T1000 (cell line): Measurements from ENCODE around the gene GOLM1.
"Not testable (repeated sequence)": the region's sequence is repeated elsewhere in the genome, so short reads cannot be mapped to it uniquely, and the experiment has no call there.

ENCODE experiments used
- DNase-seq: peaks from one replicate; lab custom pipeline; 2025; ENCODE audit warnings: mixed read lengths; lab: John Stamatoyannopoulos, UW

Gene GOLM1, protein sequence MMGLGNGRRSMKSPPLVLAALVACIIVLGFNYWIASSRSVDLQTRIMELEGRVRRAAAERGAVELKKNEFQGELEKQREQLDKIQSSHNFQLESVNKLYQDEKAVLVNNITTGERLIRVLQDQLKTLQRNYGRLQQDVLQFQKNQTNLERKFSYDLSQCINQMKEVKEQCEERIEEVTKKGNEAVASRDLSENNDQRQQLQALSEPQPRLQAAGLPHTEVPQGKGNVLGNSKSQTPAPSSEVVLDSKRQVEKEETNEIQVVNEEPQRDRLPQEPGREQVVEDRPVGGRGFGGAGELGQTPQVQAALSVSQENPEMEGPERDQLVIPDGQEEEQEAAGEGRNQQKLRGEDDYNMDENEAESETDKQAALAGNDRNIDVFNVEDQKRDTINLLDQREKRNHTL

DNA sequence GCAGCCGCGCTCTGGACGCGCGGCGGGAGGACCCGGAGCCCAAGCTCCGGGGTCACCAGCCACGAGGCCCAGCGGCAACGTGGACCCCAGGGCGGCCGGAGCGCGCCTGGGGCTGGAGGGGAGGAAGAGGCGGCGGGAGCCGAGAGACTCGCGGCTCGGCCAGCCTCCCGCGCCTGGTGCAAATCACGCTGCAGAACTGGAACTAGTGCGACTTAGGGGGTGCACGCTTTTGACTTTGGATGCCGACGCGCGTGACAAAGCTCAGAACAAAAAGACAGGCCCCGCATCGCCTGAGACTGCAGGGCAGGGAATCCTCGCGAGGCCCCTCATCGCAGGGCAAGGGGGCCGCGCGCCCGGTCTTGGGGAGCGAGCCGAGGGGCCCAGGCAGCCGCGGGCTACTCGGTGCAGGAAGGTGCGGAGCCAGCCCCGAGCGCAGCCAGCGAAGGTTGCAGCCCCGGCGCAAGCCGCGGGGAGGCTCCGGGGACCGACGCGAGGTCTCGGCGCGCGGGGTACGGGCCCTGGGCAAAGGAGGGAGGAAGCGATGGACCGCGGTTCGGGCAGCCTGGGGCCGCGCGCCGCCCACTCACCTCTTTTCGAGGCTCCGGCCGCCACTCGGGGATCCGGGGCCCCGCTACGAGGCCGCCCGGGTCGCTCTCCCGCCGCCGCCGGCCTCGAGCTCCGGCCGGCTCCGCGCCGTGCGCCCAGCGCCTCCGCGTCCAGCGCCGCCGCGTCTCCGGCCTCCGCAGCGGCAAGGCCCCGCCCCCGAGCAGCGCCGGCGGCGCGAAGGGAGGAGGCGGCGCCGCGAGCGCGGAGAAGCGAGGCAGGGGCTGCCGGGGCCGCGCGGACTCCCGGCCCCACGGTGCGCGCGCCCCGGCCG is at the start of gene GOLM1:
Gene GOLM1, minus strand, starts transcription at position 735 of the 877 bp plus-strand sequence. CDS start 20,238 bp downstream, outside the sequence.
- peak; percentile 51 for DNase-seq

DNA sequence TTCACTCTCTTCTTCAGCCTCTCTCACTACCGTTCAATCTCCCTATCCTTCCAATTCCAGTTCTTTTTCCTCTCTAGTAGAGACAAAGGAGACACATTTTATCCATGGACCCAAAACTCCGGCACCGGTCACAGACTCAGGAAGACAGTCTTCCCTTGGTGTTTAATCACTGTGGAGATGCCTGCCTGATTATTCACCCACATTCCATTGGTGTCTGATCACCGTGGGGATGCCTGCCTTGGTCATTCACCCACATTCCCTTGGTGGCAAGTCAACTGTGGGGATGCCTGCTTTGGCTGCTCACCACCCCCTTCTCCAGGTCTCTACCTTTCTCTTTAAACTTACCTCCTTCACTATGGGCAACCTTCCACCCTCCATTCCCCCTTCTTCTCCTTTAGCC is 47.3 kb upstream of the GOLM1 start:
- peak; percentile 47 for DNase-seq

DNA sequence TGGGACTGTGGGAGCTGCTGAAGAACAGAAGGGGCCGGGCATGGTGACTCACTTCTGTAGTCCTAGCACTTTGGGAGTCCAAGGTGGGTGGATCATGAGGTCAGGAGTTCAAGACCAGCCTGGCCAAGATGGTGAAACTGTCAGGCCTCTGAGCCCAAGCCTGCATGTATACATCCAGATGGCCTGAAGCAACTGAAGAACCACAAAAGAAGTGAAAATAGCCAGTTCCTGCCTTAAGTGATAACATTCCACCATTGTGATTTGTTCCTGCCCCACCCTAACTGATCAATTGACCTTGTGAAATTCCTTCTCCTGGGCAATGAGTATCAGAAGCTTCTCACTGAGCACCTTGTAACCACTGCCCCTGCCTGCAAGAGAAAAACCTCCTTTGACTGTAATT is 46.6 kb upstream of the GOLM1 start:
- DNase-seq: not testable (repeated sequence)

DNA sequence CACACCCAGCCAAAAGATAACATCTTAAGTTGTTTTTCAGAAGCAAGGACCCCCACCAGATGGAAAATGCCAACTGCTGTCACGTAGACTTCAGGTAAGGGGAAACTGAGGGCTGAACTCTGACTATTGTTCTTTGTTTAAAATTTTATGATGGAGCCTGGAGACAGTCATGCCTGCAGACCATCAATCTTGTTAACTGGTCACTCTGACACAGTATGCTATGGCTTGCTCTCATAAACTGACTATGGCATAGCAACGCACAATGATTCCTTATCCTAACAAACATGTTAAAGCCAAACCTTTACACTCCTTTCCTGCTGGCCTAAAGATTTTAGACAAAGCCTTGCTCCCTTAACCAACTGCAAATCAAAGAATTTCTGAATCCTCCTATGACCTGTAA is 43.6 kb upstream of the GOLM1 start:
- no peak for DNase-seq

DNA sequence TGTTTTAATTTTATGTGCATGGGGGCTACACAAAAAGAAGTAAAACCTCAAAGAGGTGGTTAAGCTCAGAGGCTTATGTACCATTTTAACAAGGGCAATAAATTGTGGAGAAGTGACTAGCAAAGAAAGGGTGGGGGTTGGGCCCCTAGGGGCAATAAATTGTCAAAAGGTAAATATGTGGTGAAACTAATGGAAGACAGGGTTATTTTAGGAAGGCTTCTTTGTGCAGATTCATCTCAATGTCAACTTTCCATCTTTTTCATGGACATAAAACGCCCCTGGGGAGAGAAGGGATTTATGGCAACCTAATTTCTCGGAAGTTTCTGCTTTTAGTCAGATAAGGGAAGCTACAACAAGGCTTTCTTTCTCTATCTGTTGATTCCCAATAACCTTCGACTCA is 42.5 kb upstream of the GOLM1 start:
- no peak for DNase-seq

DNA sequence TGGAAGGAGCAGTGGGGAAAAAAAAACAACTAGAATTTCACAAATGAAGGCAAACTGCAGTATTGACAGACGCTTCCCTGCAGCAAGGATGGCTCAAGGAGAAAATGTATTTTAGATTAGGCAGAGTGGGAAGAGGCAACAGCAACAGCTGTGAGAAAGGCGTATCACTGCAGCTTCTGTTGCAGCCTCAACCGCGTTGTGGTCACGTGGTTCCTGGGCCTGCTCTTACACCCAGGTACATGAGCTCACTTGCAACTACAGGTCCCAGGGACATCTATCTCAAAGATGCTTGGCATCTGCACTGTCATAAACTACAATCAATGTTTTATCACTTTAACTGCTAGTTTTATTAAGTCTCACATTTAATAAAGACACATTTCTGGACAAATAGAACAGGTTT is 36.0 kb upstream of the GOLM1 start:
- DNase-seq: no peak

DNA sequence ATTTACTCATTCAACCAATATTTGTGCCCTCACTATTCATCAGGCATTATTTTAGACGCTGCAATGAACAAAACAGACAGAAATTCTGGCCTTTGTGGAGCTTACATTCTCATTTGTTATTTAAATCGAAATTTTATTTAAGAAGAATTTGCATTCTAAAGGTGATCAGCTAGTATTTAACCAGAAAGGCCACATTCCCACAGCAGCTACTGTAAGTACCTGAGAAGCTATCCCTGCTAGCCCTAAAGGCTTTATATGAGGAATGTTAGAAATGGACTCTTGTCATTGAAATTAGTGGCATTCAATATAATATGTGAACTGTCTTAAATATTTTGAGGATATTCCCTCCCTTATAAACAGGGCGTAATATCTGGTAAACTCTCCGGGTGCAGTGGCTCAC is 35.0 kb upstream of the GOLM1 start:
- DNase-seq: no peak

DNA sequence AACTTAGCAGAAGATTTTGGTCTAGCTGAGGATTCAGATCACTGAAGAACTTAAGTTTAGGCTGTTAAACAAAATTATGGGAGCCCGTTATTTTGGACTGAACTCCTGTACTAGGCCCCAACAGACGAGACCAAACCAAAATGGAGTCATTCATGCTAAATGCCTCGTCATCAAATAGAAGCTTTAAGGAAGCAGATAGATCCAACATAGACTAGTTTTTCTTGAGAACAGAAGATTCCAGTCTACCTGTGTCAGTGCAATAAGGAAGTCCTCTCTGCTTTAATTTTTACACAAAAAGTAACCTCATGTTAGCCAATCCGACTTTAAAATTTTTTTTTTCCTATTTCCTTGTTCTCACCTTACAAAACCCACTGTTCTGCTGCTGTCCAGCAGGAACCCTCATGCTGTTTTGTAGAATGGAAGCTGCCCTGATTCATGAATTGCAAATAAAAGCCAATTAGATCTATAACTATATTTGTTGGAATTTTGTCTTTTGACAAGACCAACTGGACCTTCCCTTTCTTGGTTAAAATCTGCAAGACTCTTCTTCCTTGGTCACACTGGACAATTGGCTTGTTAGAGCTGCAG is 29.0 kb upstream of the GOLM1 start:
- DNase-seq: no peak

DNA sequence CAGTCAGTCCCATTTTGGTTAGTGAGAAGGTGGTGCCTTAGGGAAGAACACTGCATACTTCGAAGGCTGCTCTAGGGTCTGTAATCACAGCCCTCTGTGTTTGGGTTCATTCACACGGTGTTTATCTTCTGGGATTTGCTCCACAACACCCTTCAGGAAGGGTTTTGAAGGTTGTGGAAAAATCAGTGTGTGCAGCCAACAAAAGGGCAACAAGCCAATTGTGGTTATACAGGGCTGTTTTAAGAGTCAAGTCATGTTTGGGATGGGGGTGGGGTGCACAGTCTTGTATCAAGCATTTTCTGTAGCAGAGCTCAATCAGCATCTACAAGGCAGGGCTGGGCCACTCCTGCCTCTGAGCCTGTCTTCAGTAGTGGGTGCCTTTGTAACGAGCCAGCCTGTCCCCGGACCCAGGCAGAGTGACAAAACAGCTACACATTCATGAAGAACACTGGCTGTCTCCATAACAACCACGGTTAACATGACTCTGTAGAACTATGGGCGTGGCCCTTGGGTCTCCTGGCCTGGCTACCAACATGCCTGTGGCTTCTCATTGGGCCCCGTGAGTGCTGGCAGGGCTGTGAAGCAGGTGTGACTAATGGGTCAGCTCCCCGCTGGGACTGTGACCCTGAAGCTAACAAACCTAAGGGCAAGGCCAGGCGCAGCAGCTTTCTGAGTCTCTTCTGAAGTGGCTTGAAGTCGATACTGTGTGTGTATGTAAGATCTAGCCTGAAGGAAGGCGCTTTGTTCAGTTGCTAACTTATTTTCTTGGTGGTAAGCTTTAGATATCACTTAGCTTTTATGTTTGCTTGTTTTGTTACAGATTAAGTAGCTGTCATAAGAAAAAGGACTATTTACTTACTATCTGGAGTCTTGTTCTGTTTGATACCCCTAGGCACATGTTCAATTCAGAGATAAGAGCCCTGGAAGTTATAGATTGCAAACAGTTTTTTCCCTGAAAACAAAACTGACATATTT is 27.9 kb upstream of the GOLM1 start:
- peak; percentile 90 for DNase-seq

DNA sequence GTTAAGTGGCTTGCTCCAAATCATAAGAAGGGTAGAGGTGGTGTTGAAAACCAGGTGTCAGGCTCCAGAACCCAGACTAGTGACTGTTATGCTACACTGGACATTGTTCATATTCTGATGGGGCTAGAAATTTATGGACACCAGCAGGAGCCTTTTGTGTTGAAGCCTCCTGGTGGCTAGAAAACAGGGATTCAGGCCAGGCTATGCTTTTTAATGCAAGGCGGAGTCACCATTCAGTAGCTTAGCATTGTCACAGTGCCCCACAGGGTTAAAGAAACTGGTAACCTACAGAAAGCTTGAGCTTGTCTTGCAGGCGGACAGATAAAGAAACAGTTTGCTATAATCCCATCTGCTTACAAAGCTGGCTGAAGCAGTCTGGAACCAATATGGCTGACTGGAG is 23.0 kb upstream of the GOLM1 start:
- DNase-seq: no peak

DNA sequence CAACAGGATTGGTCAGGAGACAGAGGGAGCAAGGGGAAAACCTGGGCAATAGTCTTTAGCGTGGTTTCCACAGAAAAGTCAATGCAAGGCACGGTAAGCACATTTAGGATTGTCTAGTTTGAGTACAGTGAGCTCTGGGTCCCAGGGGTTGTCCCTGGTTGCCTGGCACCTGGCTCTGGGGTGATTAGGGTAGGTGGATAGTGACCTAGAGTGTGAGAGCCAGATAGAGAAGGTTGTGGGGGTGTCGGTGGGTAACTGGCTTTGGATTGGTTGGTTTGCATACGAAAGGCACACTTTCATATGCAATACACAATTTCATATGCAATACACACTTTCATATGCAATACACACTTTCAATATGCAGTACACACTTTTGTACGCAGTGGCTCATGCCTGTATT is 20.1 kb upstream of the GOLM1 start:
- DNase-seq: no peak

DNA sequence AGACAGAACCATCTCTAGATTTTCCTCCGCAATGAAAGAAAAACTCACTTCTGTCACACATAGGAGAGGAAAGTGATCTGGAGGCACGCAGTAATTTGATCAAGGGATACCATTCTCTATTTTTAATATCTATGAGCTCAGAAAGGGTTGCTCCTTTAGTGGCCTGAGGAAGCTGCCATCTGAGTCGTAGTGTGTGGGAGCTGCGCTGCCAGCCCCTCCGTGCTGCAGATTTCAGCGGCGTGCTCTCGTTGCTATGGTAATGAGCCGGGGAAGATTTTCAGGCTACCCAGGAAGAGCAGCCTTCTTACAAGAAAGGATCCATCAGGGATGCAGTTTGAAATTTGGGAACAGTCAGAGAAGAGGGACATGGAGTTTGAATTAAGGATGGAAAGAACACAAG is 17.1 kb upstream of the GOLM1 start:
- DNase-seq: no peak

DNA sequence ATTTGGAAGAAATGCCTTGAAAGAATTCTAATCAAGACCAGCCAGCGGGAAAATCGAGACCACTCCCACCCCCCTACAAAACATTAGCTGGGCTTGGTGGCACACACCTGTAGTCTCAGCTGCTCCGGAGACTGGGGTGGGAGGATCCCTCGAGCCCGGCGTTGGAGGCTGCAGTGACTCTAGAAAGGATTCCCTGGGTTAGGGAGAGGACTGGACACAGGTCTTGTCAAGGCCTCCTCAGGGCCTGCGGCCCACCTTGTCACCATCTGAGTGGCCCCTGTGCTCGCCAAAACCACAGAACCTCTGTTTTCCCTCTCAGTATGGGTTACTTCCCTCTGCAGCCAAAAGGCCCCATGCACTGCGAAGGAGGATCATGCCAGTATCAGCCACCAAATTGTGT is 16.5 kb upstream of the GOLM1 start:
- DNase-seq: no peak

DNA sequence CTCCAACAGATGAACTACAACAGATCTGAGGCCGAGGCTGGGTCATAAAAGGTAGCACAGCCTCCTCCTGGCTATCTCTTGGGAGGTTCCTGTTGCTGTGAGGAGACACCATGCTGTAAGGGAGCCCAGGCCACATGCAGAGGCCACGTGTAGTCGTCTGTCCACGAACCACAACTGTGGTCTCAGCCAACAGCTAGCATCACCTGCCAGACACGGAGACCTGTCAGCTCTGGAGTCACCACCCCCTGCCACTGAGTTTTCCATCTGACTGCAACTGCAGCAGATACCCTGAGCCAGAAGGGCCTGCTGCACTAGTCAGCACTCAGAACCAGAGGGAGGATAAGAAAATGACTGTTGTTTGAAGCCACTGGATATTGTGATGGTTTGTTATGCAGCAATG is 12.7 kb upstream of the GOLM1 start:
- no peak for DNase-seq

DNA sequence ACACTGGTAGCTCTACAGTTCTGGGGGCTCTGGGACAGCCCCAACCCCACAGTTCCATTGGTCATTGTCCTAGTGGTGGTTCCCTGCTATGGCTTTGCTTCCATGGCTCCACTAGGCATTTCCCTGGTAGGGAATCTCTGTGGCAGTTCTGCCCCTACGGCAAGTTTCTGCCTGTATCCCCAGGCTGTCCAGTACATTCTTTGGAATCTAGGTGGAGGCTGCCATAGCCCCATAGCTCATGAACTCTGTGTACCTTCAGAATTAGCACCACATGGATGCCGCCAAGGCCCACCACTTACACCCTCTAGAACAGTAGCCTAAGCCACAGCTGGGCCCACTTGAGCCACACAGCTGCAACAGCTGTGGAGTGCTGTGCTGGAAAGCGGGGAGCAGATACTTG is 3.3 kb upstream of the GOLM1 start:
- DNase-seq: no peak

DNA sequence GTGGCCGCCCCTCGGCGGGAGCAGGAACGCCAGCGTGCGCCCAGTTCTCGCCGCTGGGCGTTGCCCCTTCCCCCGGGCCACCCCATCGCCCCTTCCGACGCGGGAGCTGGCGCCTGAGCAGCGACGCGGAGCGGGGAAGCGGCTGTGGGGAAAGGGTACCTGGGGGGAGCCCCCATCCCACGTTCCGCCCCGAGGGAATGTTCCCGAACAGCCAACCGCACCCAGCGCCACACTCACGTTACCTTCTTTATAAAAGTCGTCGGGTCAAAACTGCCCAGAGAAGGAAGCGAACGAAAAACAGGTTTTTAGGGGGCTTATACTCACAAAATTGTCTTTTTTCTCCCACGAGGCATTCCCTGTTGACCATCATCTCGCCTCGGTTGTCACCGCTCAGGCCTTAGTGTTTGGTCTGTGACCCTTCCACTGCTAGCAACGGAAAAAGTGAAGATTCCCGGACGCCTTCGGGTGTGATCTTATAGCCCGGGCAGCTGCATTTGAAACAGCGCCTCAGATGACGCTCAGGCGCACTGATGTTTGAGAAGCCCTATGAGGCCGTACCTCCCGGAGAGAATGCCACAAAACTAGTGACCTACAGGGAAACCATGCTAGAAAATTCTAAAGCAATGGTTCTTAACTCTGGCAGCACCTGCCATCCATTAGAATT is 475 bp upstream of the GOLM1 start:
- DNase-seq: no peak

DNA sequence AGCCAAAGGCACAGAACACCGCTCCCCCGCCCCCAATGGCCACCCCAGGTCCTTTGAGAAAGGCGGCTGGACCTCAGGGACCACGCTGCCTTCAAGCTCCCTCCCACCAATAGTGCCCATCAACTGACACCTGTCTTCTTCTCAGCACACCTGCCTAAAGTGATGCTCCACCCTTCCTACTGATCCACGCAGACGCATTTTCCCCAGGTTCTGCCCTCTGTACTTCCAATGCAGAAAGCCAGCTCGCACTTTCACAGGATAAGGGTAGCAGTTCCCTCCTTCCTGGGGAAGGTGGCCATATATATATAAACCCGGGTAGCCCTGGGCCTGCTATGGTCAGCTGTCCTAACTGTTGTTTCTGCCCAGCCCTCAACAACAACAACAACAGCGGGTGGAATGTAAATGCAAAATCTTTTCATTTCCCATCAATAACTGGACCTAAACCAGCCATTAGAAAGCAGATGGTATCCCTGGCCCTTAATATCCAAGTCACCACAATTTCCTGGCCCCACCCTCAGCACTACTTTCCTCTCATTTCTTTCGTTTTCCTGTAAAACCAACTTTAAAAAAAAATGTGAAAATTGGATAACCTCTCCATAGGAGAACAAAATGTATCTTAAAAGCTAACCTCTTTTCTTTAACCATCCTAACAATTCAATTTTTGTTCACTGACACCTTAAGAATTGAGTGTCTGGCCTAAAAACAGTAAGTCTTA is 1.7 kb downstream of the GOLM1 start:
- no peak for DNase-seq

DNA sequence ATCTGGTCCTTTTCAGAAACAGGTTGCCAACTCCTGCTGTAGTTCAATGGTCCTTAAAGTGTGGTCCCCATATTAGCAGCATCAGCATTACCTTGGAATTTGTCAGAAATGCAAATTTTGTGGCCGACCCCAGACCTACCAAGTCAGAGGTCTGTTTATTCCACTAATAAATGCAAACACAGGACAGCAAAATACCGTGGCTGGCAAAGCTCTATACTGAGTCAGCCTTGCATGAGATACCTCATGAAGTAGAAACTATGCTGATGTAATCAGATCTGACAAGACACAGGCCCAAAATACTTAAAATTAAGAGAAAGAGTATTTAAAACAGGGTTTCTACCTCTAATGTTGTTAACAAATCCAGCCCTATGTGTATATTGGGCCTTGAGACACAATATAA is 3.0 kb downstream of the GOLM1 start:
- DNase-seq: no peak

DNA sequence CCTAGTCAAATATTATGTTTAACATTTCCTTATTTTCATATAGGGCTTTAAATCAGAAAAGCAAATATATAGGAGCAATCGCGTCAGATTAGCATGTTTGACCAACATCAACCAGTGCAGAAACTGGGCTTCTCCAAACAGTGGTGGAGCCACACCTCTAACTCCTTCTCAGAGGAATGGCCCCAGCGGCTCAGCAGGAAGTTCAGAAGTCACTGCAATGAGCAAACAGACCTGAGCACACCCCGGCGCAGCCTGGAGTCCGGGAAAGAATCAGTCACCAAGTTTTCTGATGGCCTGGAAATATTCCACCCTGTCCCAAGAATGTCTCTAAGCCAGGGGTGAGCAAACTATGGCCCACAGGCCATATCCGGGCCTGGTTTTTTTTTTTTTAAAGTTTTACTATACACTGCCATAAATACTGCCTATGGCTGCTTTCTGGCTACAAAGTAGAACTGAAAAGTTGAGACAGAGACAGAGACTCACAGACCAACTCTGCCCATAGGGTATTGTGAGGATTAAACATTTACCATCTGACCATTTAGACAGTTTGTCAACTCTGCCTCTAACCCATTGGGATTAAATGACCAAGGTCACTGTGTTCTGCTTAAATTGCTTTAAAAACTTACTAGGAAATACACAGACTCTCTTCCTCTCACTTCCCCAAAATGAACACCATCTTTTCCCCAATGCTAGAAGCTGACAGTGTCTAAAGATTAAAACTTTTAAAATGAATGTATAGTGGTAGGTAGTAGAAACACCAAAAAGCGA is 5.4 kb downstream of the GOLM1 start:
- no peak for DNase-seq

DNA sequence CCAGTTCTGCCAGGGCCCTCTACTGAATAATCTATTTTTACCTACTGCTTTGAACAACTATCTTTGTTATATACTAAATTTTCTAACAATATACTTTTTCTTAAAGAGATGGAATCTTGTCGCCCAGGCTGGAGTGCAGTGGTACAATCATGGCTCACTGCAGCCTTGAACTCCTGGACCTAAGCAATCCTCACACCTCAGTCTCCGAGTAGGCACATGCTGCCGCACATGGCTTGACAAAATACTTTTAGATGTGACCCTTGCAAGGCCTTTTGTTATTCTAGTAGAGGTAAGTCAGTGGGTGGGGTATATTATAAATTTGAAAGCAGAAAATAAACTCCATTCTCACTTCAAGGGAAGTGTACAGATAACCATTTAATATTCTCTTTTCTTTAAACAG is 7.9 kb downstream of the GOLM1 start:
- DNase-seq: no peak
